Keratinocyte (primary cell): ENCODE results near the gene PARD3. TPM values are rescaled to one million over a fixed set of nuclear protein-coding genes. Genes with fewer than 3 reads are reported as not detected.

Experiments used
- DNase-seq: peaks from one replicate; pipeline ENCODE4 v3.0.0-alpha.2; 2011; ENCODE audit warnings: low read depth, missing footprints, low spot score
- FAIRE-seq: peaks from 2 replicates; lab custom pipeline; 2011; peaks lifted over from hg19 to GRCh38; lab: Jason Lieb, UNC
- H2AFZ ChIP-seq: 2 replicates; pipeline ENCODE4 v1.6.0; 2012; ENCODE audit warnings: low read length, control low read depth, inconsistent platforms; ENCODE audit not compliant: control insufficient read depth
- H3K27ac ChIP-seq: 2 replicates; pipeline ENCODE4 v1.5.1; 2011; ENCODE audit warnings: low read length; ENCODE audit not compliant: control insufficient read depth, insufficient read depth
- H3K27me3 ChIP-seq: 3 replicates; pipeline ENCODE4 v1.6.0; 2011; ENCODE audit warnings: low read length; ENCODE audit not compliant: control insufficient read depth, insufficient read depth; ENCODE audit errors: extremely low read depth
- H3K36me3 ChIP-seq, 2 experiments: 2 replicates in 1 of 2; 3 replicates in 1 of 2; pipeline ENCODE4 v1.5.1; 2011; ENCODE audit warnings: low read length in 2 of 2, mild to moderate bottlenecking in 1 of 2; ENCODE audit not compliant: control insufficient read depth in 2 of 2, insufficient read depth in 2 of 2; ENCODE audit errors: extremely low read depth in 1 of 2
- H3K4me1 ChIP-seq: 3 replicates; pipeline ENCODE4 v1.5.1; 2011; ENCODE audit warnings: low read length; ENCODE audit not compliant: control insufficient read depth, insufficient read depth; ENCODE audit errors: extremely low read depth
- H3K4me2 ChIP-seq: 3 replicates; pipeline ENCODE4 v1.6.0; 2011; ENCODE audit warnings: low read depth, low read length; ENCODE audit not compliant: control insufficient read depth, insufficient read depth; ENCODE audit errors: extremely low read depth
- H3K4me3 ChIP-seq, 3 experiments: fragments of 200-600 bp in 1 of 3; sonication (generic) in 1 of 3; 2 replicates in 2 of 3; 3 replicates in 1 of 3; pipeline ENCODE4 v1.5.1; 2011 to 2016; ENCODE audit warnings: low read length in 3 of 3, mild to moderate bottlenecking in 3 of 3, control low read depth in 2 of 3, inconsistent platforms in 1 of 3, low read depth in 1 of 3, mixed read lengths in 1 of 3, mixed run types in 1 of 3, moderate library complexity in 1 of 3; ENCODE audit not compliant: control insufficient read depth in 2 of 3, insufficient read depth in 2 of 3; ENCODE audit errors: extremely low read depth in 1 of 3
- H3K79me2 ChIP-seq: 2 replicates; pipeline ENCODE4 v1.6.0; 2012; ENCODE audit warnings: low read length; ENCODE audit not compliant: control insufficient read depth, insufficient read depth
- H3K9ac ChIP-seq: 3 replicates; pipeline ENCODE4 v1.6.0; 2011; ENCODE audit warnings: low read length; ENCODE audit not compliant: control insufficient read depth, insufficient read depth; ENCODE audit errors: extremely low read depth
- H3K9me1 ChIP-seq: 3 replicates; pipeline ENCODE4 v1.6.0; 2011; ENCODE audit warnings: low read length; ENCODE audit not compliant: control insufficient read depth, insufficient read depth; ENCODE audit errors: extremely low read depth
- H3K9me3 ChIP-seq: 2 replicates; pipeline ENCODE4 v1.5.1; 2012; ENCODE audit warnings: low read depth, low read length; ENCODE audit not compliant: control insufficient read depth
- H4K20me1 ChIP-seq: 3 replicates; pipeline ENCODE4 v1.6.0; 2011; ENCODE audit warnings: low read length; ENCODE audit not compliant: control insufficient read depth, insufficient read depth; ENCODE audit errors: extremely low read depth
- CTCF ChIP-seq, 3 experiments: IDR thresholded peaks in 1 of 3; conservative IDR thresholded peaks in 1 of 3; optimal IDR thresholded peaks in 1 of 3; 2 replicates in 2 of 3; 3 replicates in 1 of 3; pipeline versions ENCODE3 to v1.5.1; 2011; ENCODE audit warnings: low read length in 3 of 3, mild to moderate bottlenecking in 3 of 3, moderate library complexity in 2 of 3, control low read depth in 1 of 3, inconsistent platforms in 1 of 3; ENCODE audit not compliant: insufficient read depth in 2 of 3; ENCODE audit errors: extremely low read depth in 1 of 3
- EZH2 ChIP-seq: IDR thresholded peaks from one replicate; pipeline ENCODE4 v1.6.1; 2012; ENCODE audit warnings: inconsistent platforms, mild to moderate bottlenecking, low read length, moderate library complexity
- dilution Hi-C: fragments of 300-500 bp; cut with MboI; formaldehyde crosslinking; loops from one replicate; pipeline ENCODE4 v1.7.0; 2020; ENCODE audit warnings: low sequenced_read_pairs; ENCODE audit not compliant: extremely low pct_ligation_motif_present
- polyA plus RNA-seq, 5 experiments: library from polyadenylated mRNA; depleted of rRNA in 3 of 5; stranded (reverse) in 3 of 5; stranded (forward) in 1 of 5; unstranded in 1 of 5; fragments of >200 nt; gene quantifications; 1 replicate in 1 of 5; 2 replicates in 3 of 5; 3 replicates in 1 of 5; pipeline versions ENCODE4 v1.2.1 to v1.2.3, GENCODE V29; 2011 to 2012; ENCODE audit warnings: missing spikeins in 2 of 5, low read depth in 1 of 5, low replicate concordance in 1 of 5

PARD3 gene
- polyA plus RNA-seq, 1 donor (not counting 4 experiments of a cell fraction or from before 2014, with no cell fraction given) = 46.4 TPM

GRCh38 chr10:34191406-34191805, 623.7 kb downstream of the PARD3 start:
- H3K9me3 ChIP-seq = no peaks in the 10 kb centered on the region
- H3K9ac ChIP-seq = no peak overlapping the region
- H3K36me3 ChIP-seq = no peaks in the 10 kb centered on the region
- no peak overlapping the region for H3K4me3 ChIP-seq
- FAIRE-seq (no peak), DNase-seq (no peak)
- TF ChIP-seq CTCF (optimal IDR thresholded peaks at IDR 0.05 in 1 of 3, IDR thresholded peaks at IDR 0.05 in 1 of 3, conservative IDR thresholded peaks at IDR 0.05 in 1 of 3; ENCODE audit: extremely low read depth in 1 of 3, insufficient read depth in 2 of 3, low read length in 3 of 3) (no peak), EZH2 (no peak)
- dilution Hi-C loops = no loop called here
- H3K4me1 ChIP-seq = no peaks in the 10 kb centered on the region
- H3K4me2 ChIP-seq = no peak overlapping the region
- H3K9me1 ChIP-seq = no peaks in the 10 kb centered on the region
- no peaks in the 10 kb centered on the region for H3K79me2 ChIP-seq
- no peak overlapping the region for H3K27ac ChIP-seq
- no peak overlapping the region for H2AFZ ChIP-seq
- H3K27me3 ChIP-seq = no peaks in the 10 kb centered on the region
- no peaks in the 10 kb centered on the region for H4K20me1 ChIP-seq

- H3K4me2 ChIP-seq = no peak overlapping the region
- FAIRE-seq (no peak), DNase-seq (no peak)
- H3K79me2 ChIP-seq = no peaks in the 10 kb centered on the region
- no peak for TF ChIP-seq EZH2
- TF ChIP-seq CTCF (optimal IDR thresholded peaks at IDR 0.05 in 1 of 3, IDR thresholded peaks at IDR 0.05 in 1 of 3, conservative IDR thresholded peaks at IDR 0.05 in 1 of 3; ENCODE audit: extremely low read depth in 1 of 3, insufficient read depth in 2 of 3, low read length in 3 of 3) = no peak
- H4K20me1 ChIP-seq = no peaks in the 10 kb centered on the region
- no peaks in the 10 kb centered on the region for H3K9me1 ChIP-seq
- no peak overlapping the region for H3K4me3 ChIP-seq
- no peaks in the 10 kb centered on the region for H3K4me1 ChIP-seq
- H3K9me3 ChIP-seq = no peaks in the 10 kb centered on the region
- H3K27me3 ChIP-seq = no peaks in the 10 kb centered on the region
- no peak overlapping the region for H3K27ac ChIP-seq
- dilution Hi-C loops = no loop called here
- H2AFZ ChIP-seq = no peak overlapping the region
- no peaks in the 10 kb centered on the region for H3K36me3 ChIP-seq
- no peak overlapping the region for H3K9ac ChIP-seq
Measured at GRCh38 chr10:34190580-34190979, 624.5 kb downstream of the PARD3 start.
